GM12891 (cell line): Measurements from ENCODE around the gene RFX2.

Source experiments
- PAX5 ChIP-seq: IDR thresholded peaks from 2 replicates; pipeline ENCODE4 v1.6.1; 2011; ENCODE audit warnings: low read length, moderate library complexity, mild to moderate bottlenecking; ENCODE audit not compliant: insufficient read depth, severe bottlenecking
- POLR2A ChIP-seq: IDR thresholded peaks from 2 replicates; pipeline ENCODE4 v1.6.1; 2011; ENCODE audit warnings: low read depth, low read length, control low read depth
- POLR2AphosphoS5 ChIP-seq: IDR thresholded peaks from 2 replicates; pipeline ENCODE4 v1.6.1; 2011; ENCODE audit warnings: low read depth, low read length, control low read depth
- TAF1 ChIP-seq: IDR thresholded peaks from 2 replicates; pipeline ENCODE4 v1.6.1; 2011; ENCODE audit warnings: low read depth, low read length, control low read depth

- TF ChIP-seq POLR2A: no peak
- no peak for TF ChIP-seq POLR2AphosphoS5
- TF ChIP-seq TAF1: no peak
- no peak for TF ChIP-seq PAX5
Measured at GRCh38 chr19:6119031-6119430, 8.7 kb upstream of the RFX2 start.
